ENCODE data around the gene SNRNP40. TPM values are rescaled to one million over a fixed set of nuclear protein-coding genes. Genes with fewer than 3 reads are reported as not detected.

SNRNP40 gene
- total RNA-seq, 4 donors from 2014 or later = 21.9 to 32.1 (median 23.6) TPM

GRCh38 chr1:31335007-31335406 is 38.4 kb upstream of the SNRNP40 start:
- DNase-seq (no peak), ATAC-seq (peak; percentile 54 to 68)
- Histone ChIP-seq H3K36me3 (peaks cover 0 to 8% of the 10 kb centered on the region in 2 donors), H3K4me1 (no peaks in the 10 kb centered on the region), H3K9me3 (no peaks in the 10 kb centered on the region), H3K4me3 (no peak overlapping the region), H3K27me3 (no peaks in the 10 kb centered on the region), H3K27ac (no peak overlapping the region)
- TF ChIP-seq POLR2A (IDR thresholded peaks at IDR 0.05) (no peak), CTCF (IDR thresholded peaks at IDR 0.05 in 4 of 5, conservative IDR thresholded peaks at IDR 0.05 in 1 of 5) (peak; percentile 42 to 65 (median 48))
- intact Hi-C loops (cut with DNase I; ENCODE audit: low total_unique reads) (loop anchor here (2.0 kb wide), 1 partner anchor 150 kb away; no protein-coding TSS in a partner anchor), in situ Hi-C loops (cut with MboI; ENCODE audit: low sequenced_read_pairs in 4 of 4) (loop anchor here in 2 of 4 donors (10.0 kb wide), 1 partner anchor 150 kb away; no protein-coding TSS in a partner anchor)

GRCh38 chr1:31327381-31327780 is 30.8 kb upstream of the SNRNP40 start:
- Histone ChIP-seq H3K9me3 (no peaks in the 10 kb centered on the region), H3K27ac (no peak overlapping the region), H3K27me3 (no peaks in the 10 kb centered on the region), H3K4me1 (no peaks in the 10 kb centered on the region), H3K36me3 (peaks cover 0 to 4% of the 10 kb centered on the region in 2 donors), H3K4me3 (no peak overlapping the region)
- intact Hi-C loops (cut with DNase I; ENCODE audit: low total_unique reads) (no loop called here), in situ Hi-C loops (cut with MboI; ENCODE audit: low sequenced_read_pairs in 4 of 4) (loop anchor here in 1 of 4 donors (10.0 kb wide), 1 partner anchor 207 kb away; no protein-coding TSS in a partner anchor)
- no peak for ATAC-seq
- TF ChIP-seq POLR2A (IDR thresholded peaks at IDR 0.05) (no peak), CTCF (IDR thresholded peaks at IDR 0.05 in 4 of 5, conservative IDR thresholded peaks at IDR 0.05 in 1 of 5) (no peak)
- no peak for DNase-seq

GRCh38 chr1:31326461-31326860 is 29.9 kb upstream of the SNRNP40 start:
- ATAC-seq (no peak), DNase-seq (no peak)
- Histone ChIP-seq H3K36me3 (peaks cover 0 to 7% of the 10 kb centered on the region in 2 donors), H3K27me3 (no peaks in the 10 kb centered on the region), H3K4me1 (no peaks in the 10 kb centered on the region), H3K9me3 (no peaks in the 10 kb centered on the region), H3K4me3 (no peak overlapping the region), H3K27ac (no peak overlapping the region)
- in situ Hi-C loops (cut with MboI; ENCODE audit: low sequenced_read_pairs in 4 of 4) (loop anchor here in 1 of 4 donors (10.0 kb wide), 1 partner anchor 208 kb away; no protein-coding TSS in a partner anchor), intact Hi-C loops (cut with DNase I; ENCODE audit: low total_unique reads) (no loop called here)
- TF ChIP-seq POLR2A (IDR thresholded peaks at IDR 0.05) = no peak
- TF ChIP-seq CTCF (IDR thresholded peaks at IDR 0.05 in 4 of 5, conservative IDR thresholded peaks at IDR 0.05 in 1 of 5) = no peak

- Histone ChIP-seq H3K27ac (no peak overlapping the region), H3K4me3 (no peak overlapping the region), H3K4me1 (no peaks in the 10 kb centered on the region), H3K27me3 (no peaks in the 10 kb centered on the region), H3K36me3 (peaks cover 0 to 21% of the 10 kb centered on the region in 2 donors), H3K9me3 (no peaks in the 10 kb centered on the region)
- ATAC-seq (no peak), DNase-seq (no peak)
- no peak for TF ChIP-seq CTCF (IDR thresholded peaks at IDR 0.05 in 4 of 5, conservative IDR thresholded peaks at IDR 0.05 in 1 of 5)
- TF ChIP-seq POLR2A (IDR thresholded peaks at IDR 0.05) = no peak
- intact Hi-C loops (cut with DNase I; ENCODE audit: low total_unique reads) (no loop called here), in situ Hi-C loops (cut with MboI; ENCODE audit: low sequenced_read_pairs in 4 of 4) (loop anchor here in 1 of 4 donors (10.0 kb wide), 1 partner anchor 210 kb away; no protein-coding TSS in a partner anchor)
Observed at GRCh38 chr1:31324992-31325391, 28.4 kb upstream of the SNRNP40 start.

GRCh38 chr1:31324093-31324492 is 27.5 kb upstream of the SNRNP40 start:
- in situ Hi-C loops (cut with MboI; ENCODE audit: low sequenced_read_pairs in 4 of 4) (loop anchor here in 1 of 4 donors (10.0 kb wide), 1 partner anchor 211 kb away; no protein-coding TSS in a partner anchor), intact Hi-C loops (cut with DNase I; ENCODE audit: low total_unique reads) (no loop called here)
- TF ChIP-seq POLR2A (IDR thresholded peaks at IDR 0.05) (no peak), CTCF (IDR thresholded peaks at IDR 0.05 in 4 of 5, conservative IDR thresholded peaks at IDR 0.05 in 1 of 5) (no peak)
- H3K4me1 ChIP-seq = no peaks in the 10 kb centered on the region
- DNase-seq (no peak), ATAC-seq (no peak)
- H3K27me3 ChIP-seq = no peaks in the 10 kb centered on the region
- H3K27ac ChIP-seq = no peak overlapping the region
- H3K4me3 ChIP-seq = no peak overlapping the region
- H3K9me3 ChIP-seq = no peaks in the 10 kb centered on the region
- H3K36me3 ChIP-seq = peaks cover 0 to 29% of the 10 kb centered on the region in 2 donors
